H1 (cell line): ENCODE results near the gene PTPN7. TPM values are rescaled to one million over a fixed set of nuclear protein-coding genes. Genes with fewer than 3 reads are reported as not detected.
A peak's percentile ranks its signal among the peaks of the same experiment; 100 is the strongest.

Experiments
- CTCF ChIA-PET: fragments of 300-600 bp; sonication (Branson Sonifier 250); formaldehyde crosslinking; loops from one replicate; lab custom pipeline; 2021; ENCODE audit not compliant: partially characterized antibody; lab: Charles Lee
- POLR2A ChIA-PET: fragments of 300-600 bp; sonication (Branson Sonifier 250); formaldehyde crosslinking; loops from one replicate; lab custom pipeline; 2021; ENCODE audit warnings: inconsistent platforms; ENCODE audit not compliant: partially characterized antibody; lab: Charles Lee
- DNase-seq, 2 experiments: peaks; one replicate each; pipeline versions ENCODE4 v3.0.0 to v3.0.0-alpha.2; 2010 to 2022; ENCODE audit warnings: low spot score in 2 of 2, low read depth in 1 of 2, mixed read lengths in 1 of 2
- FAIRE-seq: peaks from 2 replicates; lab custom pipeline; 2011; peaks lifted over from hg19 to GRCh38; lab: Jason Lieb, UNC
- H2AFZ ChIP-seq: 2 replicates; pipeline ENCODE4 v1.8.1; 2012; ENCODE audit warnings: low read length, inconsistent platforms
- H2AK5ac ChIP-seq: 2 replicates; pipeline ENCODE4 v1.6.1; 2013; ENCODE audit warnings: low read depth, low read length
- H2BK120ac ChIP-seq: replicated peaks from 2 replicates; pipeline ENCODE3; 2013; ENCODE audit warnings: low read depth, low read length, inconsistent platforms
- H2BK12ac ChIP-seq: 2 replicates; pipeline ENCODE4 v1.6.1; 2013; ENCODE audit warnings: low read depth, low read length
- H2BK15ac ChIP-seq: 2 replicates; pipeline ENCODE4 v1.6.1; 2013; ENCODE audit warnings: low read length
- H2BK20ac ChIP-seq: 2 replicates; pipeline ENCODE4 v1.6.1; 2013; ENCODE audit warnings: low read length
- H2BK5ac ChIP-seq: 2 replicates; pipeline ENCODE4 v1.6.1; 2013; ENCODE audit warnings: low read depth, low read length
- H3K14ac ChIP-seq: 2 replicates; pipeline ENCODE4 v1.6.1; 2013; ENCODE audit warnings: inconsistent platforms; ENCODE audit not compliant: insufficient read length
- H3K18ac ChIP-seq: 2 replicates; pipeline ENCODE4 v1.6.1; 2013; ENCODE audit warnings: low read length; ENCODE audit errors: extremely low read depth
- H3K23ac ChIP-seq: 2 replicates; pipeline ENCODE4 v1.6.1; 2013; ENCODE audit warnings: inconsistent platforms; ENCODE audit not compliant: insufficient read length
- H3K23me2 ChIP-seq: 2 replicates; pipeline ENCODE4 v1.6.1; 2013; ENCODE audit warnings: low read depth, low read length
- H3K27ac ChIP-seq: 2 replicates; pipeline ENCODE4 v1.6.1; 2011; ENCODE audit warnings: low read depth, low read length, inconsistent platforms
- H3K27me3 ChIP-seq, 4 experiments: replicated peaks in 1 of 4; 1 replicate in 1 of 4; 2 replicates in 3 of 4; pipeline versions ENCODE4 v1.6.1 to v1.8.1; 2011 to 2013; ENCODE audit warnings: low read length in 3 of 4, mild to moderate bottlenecking in 3 of 4, inconsistent platforms in 2 of 4, mixed read lengths in 2 of 4, moderate library complexity in 1 of 4; ENCODE audit not compliant: control insufficient read depth in 3 of 4, insufficient read depth in 3 of 4; ENCODE audit errors: extremely low read depth in 1 of 4
- H3K36me3 ChIP-seq, 4 experiments: 2 replicates each; pipeline versions ENCODE4 v1.6.1 to v1.8.1; 2011 to 2013; ENCODE audit warnings: mild to moderate bottlenecking in 4 of 4, low read length in 3 of 4, moderate library complexity in 2 of 4, control low read depth in 1 of 4, inconsistent platforms in 1 of 4; ENCODE audit not compliant: insufficient read depth in 4 of 4, control insufficient read depth in 2 of 4
- H3K4ac ChIP-seq: replicated peaks from 2 replicates; pipeline ENCODE3; 2013; ENCODE audit warnings: low read length, low read depth, mixed read lengths, inconsistent platforms; ENCODE audit not compliant: insufficient read length
- H3K4me1 ChIP-seq, 4 experiments: replicated peaks in 1 of 4; 1 replicate in 1 of 4; 2 replicates in 3 of 4; pipeline versions ENCODE4 v1.6.1 to v1.8.1; 2011 to 2013; ENCODE audit warnings: low read length in 3 of 4, inconsistent platforms in 2 of 4, mixed read lengths in 1 of 4; ENCODE audit not compliant: insufficient read depth in 4 of 4, control insufficient read depth in 3 of 4
- H3K4me2 ChIP-seq, 2 experiments: 2 replicates each; pipeline versions ENCODE4 v1.6.1 to v1.8.1; 2011 to 2013; ENCODE audit warnings: low read depth in 2 of 2, low read length in 2 of 2, control low read depth in 1 of 2, inconsistent platforms in 1 of 2, mild to moderate bottlenecking in 1 of 2; ENCODE audit not compliant: insufficient read depth in 1 of 2
- H3K4me3 ChIP-seq, 4 experiments: fragments of 200-600, 300-600 bp in 1 of 4; sonication (generic), shearing (Covaris generic), sonication (Bioruptor Twin) in 1 of 4; 2 replicates each; pipeline versions ENCODE4 v1.5.1 to v1.8.1; 2011 to 2016; ENCODE audit warnings: low read length in 4 of 4, low read depth in 3 of 4, control low read depth in 2 of 4, inconsistent platforms in 2 of 4, mild to moderate bottlenecking in 2 of 4, mixed read lengths in 1 of 4, moderate library complexity in 1 of 4; ENCODE audit not compliant: insufficient read depth in 2 of 4; ENCODE audit errors: extremely low read depth in 1 of 4
- H3K56ac ChIP-seq: replicated peaks from 2 replicates; pipeline ENCODE3; 2013; ENCODE audit warnings: low read depth, mild to moderate bottlenecking, mixed read lengths, low read length, inconsistent platforms; ENCODE audit not compliant: insufficient read length
- H3K79me1 ChIP-seq: 2 replicates; pipeline ENCODE4 v1.6.1; 2013; ENCODE audit warnings: low read depth, low read length, control low read depth
- H3K79me2 ChIP-seq, 2 experiments: 2 replicates each; pipeline versions ENCODE4 v1.6.1 to v1.8.1; 2012 to 2013; ENCODE audit warnings: low read length in 2 of 2, mild to moderate bottlenecking in 2 of 2, inconsistent platforms in 1 of 2; ENCODE audit not compliant: insufficient read depth in 2 of 2, control insufficient read depth in 1 of 2
- H3K9ac ChIP-seq, 4 experiments: replicated peaks in 1 of 4; 1 replicate in 1 of 4; 2 replicates in 3 of 4; pipeline versions ENCODE4 v1.6.1 to v1.8.1; 2011 to 2013; ENCODE audit warnings: low read depth in 3 of 4, low read length in 3 of 4, control low read depth in 2 of 4, mild to moderate bottlenecking in 2 of 4, moderate library complexity in 2 of 4, inconsistent platforms in 1 of 4; ENCODE audit errors: extremely low read depth in 1 of 4
- H3K9me3 ChIP-seq, 2 experiments: 2 replicates each; pipeline versions ENCODE4 v1.6.1 to v1.8.1; 2012 to 2013; ENCODE audit warnings: mild to moderate bottlenecking in 2 of 2, moderate library complexity in 2 of 2, control low read depth in 1 of 2, inconsistent platforms in 1 of 2, low read depth in 1 of 2, low read length in 1 of 2, mixed read lengths in 1 of 2; ENCODE audit not compliant: insufficient read depth in 2 of 2
- H4K20me1 ChIP-seq, 2 experiments: replicated peaks in 1 of 2; 2 replicates each; pipeline versions ENCODE3 to v1.8.1; 2011 to 2013; ENCODE audit warnings: inconsistent platforms in 2 of 2, low read length in 2 of 2, mild to moderate bottlenecking in 1 of 2; ENCODE audit not compliant: insufficient read depth in 2 of 2, control insufficient read depth in 1 of 2
- H4K5ac ChIP-seq: 2 replicates; pipeline ENCODE4 v1.6.1; 2013; ENCODE audit warnings: low read length, low read depth, mixed read lengths, inconsistent platforms; ENCODE audit not compliant: insufficient read length
- H4K8ac ChIP-seq: 2 replicates; pipeline ENCODE4 v1.8.0; 2013; ENCODE audit warnings: mild to moderate bottlenecking, moderate library complexity, low read length, inconsistent platforms; ENCODE audit not compliant: insufficient read depth; ENCODE audit errors: extremely low read depth
- H4K91ac ChIP-seq: replicated peaks from 2 replicates; pipeline ENCODE3; 2013; ENCODE audit warnings: low read length, mixed read lengths, inconsistent platforms; ENCODE audit not compliant: insufficient read length
- HDAC6 ChIP-seq: IDR thresholded peaks from one replicate; pipeline ENCODE4 v1.7.1; 2012; ENCODE audit warnings: low read depth, mild to moderate bottlenecking, inconsistent platforms, low read length, moderate library complexity
- KDM4A ChIP-seq: IDR thresholded peaks from one replicate; pipeline ENCODE4 v1.7.1; 2012; ENCODE audit warnings: low read depth, mild to moderate bottlenecking, moderate library complexity, low read length, inconsistent platforms; ENCODE audit not compliant: severe bottlenecking
- MAX ChIP-seq: IDR thresholded peaks from 2 replicates; pipeline ENCODE4 v1.6.1; 2012; ENCODE audit warnings: inconsistent platforms
- RAD21 ChIP-seq, 2 experiments: IDR thresholded peaks in 1 of 2; conservative IDR thresholded peaks in 1 of 2; 2 replicates each; pipeline ENCODE4 v1.6.1; 2011; ENCODE audit warnings: low read depth in 2 of 2, low read length in 2 of 2, improper control_type of control experiment in 1 of 2, inconsistent platforms in 1 of 2, mild to moderate bottlenecking in 1 of 2, moderate library complexity in 1 of 2
- RFX5 ChIP-seq: IDR thresholded peaks from 2 replicates; pipeline ENCODE4 v1.6.1; 2011; ENCODE audit warnings: low read depth, low read length, improper control_type of control experiment, borderline replicate concordance
- RNF2 ChIP-seq: fragments of 200-900, 300-1000 bp; sonication (generic); IDR thresholded peaks from 2 replicates; pipeline ENCODE4 v1.7.1; 2016; ENCODE audit warnings: borderline replicate concordance, low read depth, mild to moderate bottlenecking, antibody characterized with exemption, low read length; ENCODE audit not compliant: poor library complexity, severe bottlenecking; ENCODE audit errors: missing control alignments
- SIRT6 ChIP-seq: IDR thresholded peaks from one replicate; pipeline ENCODE4 v1.7.1; 2012; ENCODE audit warnings: low read length, inconsistent platforms
- YY1 ChIP-seq: IDR thresholded peaks from 2 replicates; pipeline ENCODE4 v1.6.1; 2011; ENCODE audit warnings: low read depth, mild to moderate bottlenecking, low read length
- WGBS, 2 experiments: shearing (Covaris generic) in 1 of 2; methylation state at CpG; one replicate each; pipeline versions ENCODE4 v1.1.6 to v1.1.7; 2013 to 2015; ENCODE audit warnings: low lambda C conversion rate in 2 of 2, mixed read lengths in 2 of 2, inconsistent platforms in 1 of 2, low coverage in 1 of 2, missing lambda C conversion rate in 1 of 2; ENCODE audit not compliant: insufficient replicate concordance in 2 of 2, insufficient coverage in 1 of 2, insufficient read length in 1 of 2; ENCODE audit errors: extremely low coverage in 1 of 2, missing lambda C conversion rate in 1 of 2; 5-methylcytosine and 5-hydroxymethylcytosine counted together
- polyA plus RNA-seq, 7 experiments: library from polyadenylated mRNA; depleted of rRNA in 3 of 7; stranded (reverse) in 5 of 7; unstranded in 2 of 7; fragments of >200 nt in 5 of 7; fragments of 200-250 nt in 2 of 7; gene quantifications; 1 replicate in 5 of 7; 2 replicates in 1 of 7; 4 replicates in 1 of 7; pipeline versions ENCODE4 v1.2.1 to v1.2.3, GENCODE V29; 2011 to 2013; ENCODE audit warnings: missing spikeins in 2 of 7, mixed read lengths in 2 of 7
- total RNA-seq: library from RNA; stranded (reverse); fragmentation: NEBNext Ultra II Directional; extraction: Animal tissue kit (Norgen Biotek cat#: 25700); gene quantifications from 2 replicates; pipeline ENCODE4 v1.2.1, GENCODE V29; 2021

PTPN7 gene
- total and polyA plus RNA-seq, 2 of the 8 experiments (the other 6 are each of a cell fraction or from before 2014, with no cell fraction given) = 0.20 TPM; not detected in 1

GRCh38 chr1:202134645-202135172 lies 25.7 kb downstream of the PTPN7 start:
- Histone ChIP-seq H2BK20ac (no peak overlapping the region), H2BK120ac (no peak overlapping the region), H2BK5ac (0 out of 2 replicates have a peak overlapping the region, but pooled peaks have one; percentile 14), H3K4me1 (peaks cover 0 to 11% (median 4%) of the 10 kb centered on the region in 4 experiments; a peak in 3 of 7 replicates), H3K9ac (no peak overlapping the region), H2AK5ac (no peak overlapping the region), H3K4me3 (no peak overlapping the region), H3K18ac (no peak overlapping the region), H3K27me3 (no peaks in the 10 kb centered on the region; a peak in 1 of 7 replicates), H3K9me3 (no peaks in the 10 kb centered on the region), H3K79me2 (peaks cover 0 to 11% of the 10 kb centered on the region in 2 experiments; a peak in 2 of 4 replicates), H2AFZ (no peak overlapping the region), H3K56ac (no peak overlapping the region), H4K8ac (no peak overlapping the region), H3K36me3 (peaks cover 3 to 32% (median 10%) of the 10 kb centered on the region in 4 experiments; a peak in 5 of 8 replicates), H4K91ac (no peak overlapping the region), H3K23me2 (no peaks in the 10 kb centered on the region), H3K4me2 (no peak overlapping the region), H4K5ac (no peak overlapping the region), H3K14ac (no peak overlapping the region), H3K79me1 (no peaks in the 10 kb centered on the region), H4K20me1 (peaks cover 0 to 8% of the 10 kb centered on the region in 2 experiments), H3K4ac (no peak overlapping the region), H2BK15ac (no peak overlapping the region), H2BK12ac (no peak overlapping the region), H3K27ac (no peak overlapping the region), H3K23ac (no peak overlapping the region)
- WGBS, 2 experiments = 82% methylated on average over 13 of the region's 13 CpGs; no CpG with 5 or more reads in 1 of the 2 experiments
- no peak for DNase-seq
- TF ChIP-seq KDM4A (no peak), RFX5 (no peak), HDAC6 (no peak), MAX (no peak), SIRT6 (no peak), RNF2 (no peak), RAD21 (IDR thresholded peaks at IDR 0.05 in 1 of 2, conservative IDR thresholded peaks at IDR 0.05 in 1 of 2; ENCODE audit: low read depth in 2 of 2, low read length in 2 of 2) (no peak), YY1 (no peak)
- POLR2A ChIA-PET = interaction anchor here (1.0 to 1.8 kb wide), 9 partner anchors 9 to 127 kb away, joined by 3 to 12 read pairs (median 4); partner anchors contain the start of genes ARL8A, ELF3 and GPR37L1
- no peak for FAIRE-seq
- CTCF ChIA-PET = interaction anchor here (0.5 to 29.2 kb wide), 30 partner anchors 8 to 240 kb away, joined by 3 to 1014 read pairs (median 4); partner anchors contain the start of genes ARL8A, ELF3, GPR37L1 and LGR6
